Skin epidermis (tissue), 12 donors: ENCODE data around the gene SLC25A27.
A peak's percentile ranks its signal among the peaks of the same experiment; 100 is the strongest.
"Not testable (repeated sequence)": the region's sequence is repeated elsewhere in the genome, so short reads cannot be mapped to it uniquely, and the experiment has no call there.

Experiments
- H3K27ac ChIP-seq, 21 experiments: fragments of 200-600 bp; sonication (generic) in 11 of 21; one replicate each; pipeline ENCODE4 v1.5.0; 2020; ENCODE audit warnings: mild to moderate bottlenecking in 3 of 21, inconsistent platforms in 2 of 21, moderate library complexity in 2 of 21
- H3K4me3 ChIP-seq, 7 experiments: fragments of 200-600 bp; sonication (generic) in 2 of 7; one replicate each; pipeline ENCODE4 v1.5.0; 2020; ENCODE audit warnings: inconsistent platforms in 2 of 7, mild to moderate bottlenecking in 2 of 7, moderate library complexity in 1 of 7

Gene SLC25A27

GRCh38 chr6:46652603-46653438, at the start of gene SLC25A27, which contains the start of gene CYP39A1:
Gene SLC25A27, plus strand, starts transcription at chr6:46652975. Its CDS starts 218 bp downstream, at chr6:46653193.
Gene CYP39A1, minus strand, starts transcription at chr6:46652818. Its CDS starts 236 bp downstream, at chr6:46652582.
- peak within 1 kb of the TSS; percentile 55 to 92 (median 83) for H3K4me3 ChIP-seq

GRCh38 chr6:46605091-46605797, 47.5 kb upstream of the SLC25A27 start:
- no peak overlapping the region for H3K27ac ChIP-seq
- no peak overlapping the region for H3K4me3 ChIP-seq

More at GRCh38 chr6:46652603-46653438, at the start of gene SLC25A27, which contains the start of gene CYP39A1:
- H3K27ac ChIP-seq: peak within 1 kb of the TSS in 19 of 21 experiments; percentile 0 to 86 (median 71)

- no peak overlapping the region for H3K4me3 ChIP-seq
- H3K27ac ChIP-seq: no peak overlapping the region
Measured at GRCh38 chr6:46606338-46606737, 46.4 kb upstream of the SLC25A27 start.

GRCh38 chr6:46610862-46611553, 41.8 kb upstream of the SLC25A27 start:
- Histone ChIP-seq H3K4me3 (no peak overlapping the region), H3K27ac (no peak overlapping the region)

GRCh38 chr6:46612645-46613044, 40.1 kb upstream of the SLC25A27 start:
- Histone ChIP-seq H3K27ac (no peak overlapping the region), H3K4me3 (no peak overlapping the region)

- Histone ChIP-seq H3K27ac (no peak overlapping the region), H3K4me3 (no peak overlapping the region)
Measured at GRCh38 chr6:46618726-46619125, 34.0 kb upstream of the SLC25A27 start.

- no peak overlapping the region for H3K27ac ChIP-seq
- no peak overlapping the region for H3K4me3 ChIP-seq
Measured at GRCh38 chr6:46626228-46626909, 26.4 kb upstream of the SLC25A27 start.

- Histone ChIP-seq H3K27ac (no peak overlapping the region), H3K4me3 (no peak overlapping the region)
Measured at GRCh38 chr6:46626976-46627375, 25.8 kb upstream of the SLC25A27 start.

GRCh38 chr6:46628498-46628897, 24.3 kb upstream of the SLC25A27 start:
- Histone ChIP-seq H3K4me3 (no peak overlapping the region), H3K27ac (peak overlapping the region in 1 of 21 experiments; percentile 22)

GRCh38 chr6:46628976-46629375, 23.8 kb upstream of the SLC25A27 start:
- H3K27ac ChIP-seq: peak overlapping the region in 1 of 21 experiments; percentile 22
- H3K4me3 ChIP-seq: no peak overlapping the region

GRCh38 chr6:46629691-46630090, 23.1 kb upstream of the SLC25A27 start:
- Histone ChIP-seq H3K4me3 (no peak overlapping the region), H3K27ac (peak overlapping the region in 1 of 21 experiments; percentile 14)

GRCh38 chr6:46632053-46632452, 20.7 kb upstream of the SLC25A27 start:
- Histone ChIP-seq H3K4me3 (no peak overlapping the region), H3K27ac (no peak overlapping the region)

GRCh38 chr6:46635462-46635861, 17.3 kb upstream of the SLC25A27 start:
- Histone ChIP-seq H3K4me3 (no peak overlapping the region), H3K27ac (no peak overlapping the region)

- Histone ChIP-seq H3K4me3 (no peak overlapping the region), H3K27ac (peak overlapping the region in 11 of 21 experiments; percentile 3 to 59 (median 33))
Measured at GRCh38 chr6:46637145-46637544, 15.6 kb upstream of the SLC25A27 start.

- peak overlapping the region in 6 of 21 experiments; percentile 3 to 59 (median 35) for H3K27ac ChIP-seq
- no peak overlapping the region for H3K4me3 ChIP-seq
Measured at GRCh38 chr6:46637933-46638332, 14.8 kb upstream of the SLC25A27 start.

GRCh38 chr6:46638650-46639049, 14.1 kb upstream of the SLC25A27 start:
- Histone ChIP-seq H3K27ac (peak overlapping the region in 2 of 21 experiments; percentile 38 to 52), H3K4me3 (no peak overlapping the region)

- Histone ChIP-seq H3K27ac (no peak overlapping the region), H3K4me3 (no peak overlapping the region)
Measured at GRCh38 chr6:46642928-46643751, 9.6 kb upstream of the SLC25A27 start.

GRCh38 chr6:46645265-46645664, 7.5 kb upstream of the SLC25A27 start:
- Histone ChIP-seq H3K4me3 (no peak overlapping the region), H3K27ac (no peak overlapping the region)

- not testable (repeated sequence) for H3K4me3 ChIP-seq, H3K27ac ChIP-seq
Measured at GRCh38 chr6:46648108-46648507, 4.7 kb upstream of the SLC25A27 start.
